Left forelimb (tissue), 1 donor: ENCODE data around the gene CMSS1.
"Not testable (repeated sequence)": the region's sequence is repeated elsewhere in the genome, so short reads cannot be mapped to it uniquely, and the experiment has no call there.

Source experiments
- DNase-seq: peaks from one replicate; pipeline ENCODE4 v3.0.0-alpha.2; 2018; ENCODE audit warnings: low spot score

The CMSS1 gene

GRCh38 chr3:100024520-100025303, 207.1 kb downstream of the CMSS1 start:
- no peak for DNase-seq

DNA sequence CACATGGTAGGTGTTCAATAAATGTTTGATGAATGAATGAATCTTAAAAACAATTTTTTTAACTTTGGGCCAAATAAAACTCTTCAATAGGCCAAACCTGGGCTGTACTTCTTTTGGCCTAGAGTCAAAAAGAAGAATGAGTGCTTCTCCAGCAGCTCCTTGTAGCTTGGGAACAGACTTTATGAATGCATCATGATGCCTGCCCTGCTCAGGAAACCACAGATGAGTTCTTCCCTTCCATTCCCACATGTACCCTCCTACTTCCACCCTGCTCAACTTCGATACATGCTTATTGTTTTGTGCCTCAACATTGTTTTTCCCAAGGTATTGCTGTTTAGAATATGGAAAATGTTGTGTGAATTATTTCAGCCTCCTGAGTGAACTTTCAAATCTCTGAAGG, 209.7 kb downstream of the CMSS1 start:
- DNase-seq: no peak

DNA sequence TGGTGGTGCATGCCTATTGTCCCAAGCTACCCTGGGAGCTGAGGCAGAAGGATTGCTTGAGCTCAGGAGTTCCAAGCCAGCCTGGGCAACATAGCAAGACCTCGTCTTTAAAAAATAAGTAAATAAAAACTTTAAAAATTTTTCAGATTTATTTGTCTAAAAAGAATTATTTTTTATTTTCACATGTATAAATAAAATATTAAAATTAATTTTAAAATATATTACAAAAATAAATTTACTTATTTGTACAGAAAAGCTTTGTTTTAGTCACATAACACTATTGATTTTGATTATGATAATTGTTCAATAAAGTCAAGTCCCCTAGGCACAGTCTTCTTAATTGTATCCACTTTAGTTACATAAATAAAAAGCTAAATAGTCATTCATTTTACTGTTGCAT, 211.4 kb downstream of the CMSS1 start:
- DNase-seq: no peak

- DNase-seq: no peak
These were observed 212.0 kb downstream of the CMSS1 start for GRCh38 chr3:100029689-100030088.

DNA sequence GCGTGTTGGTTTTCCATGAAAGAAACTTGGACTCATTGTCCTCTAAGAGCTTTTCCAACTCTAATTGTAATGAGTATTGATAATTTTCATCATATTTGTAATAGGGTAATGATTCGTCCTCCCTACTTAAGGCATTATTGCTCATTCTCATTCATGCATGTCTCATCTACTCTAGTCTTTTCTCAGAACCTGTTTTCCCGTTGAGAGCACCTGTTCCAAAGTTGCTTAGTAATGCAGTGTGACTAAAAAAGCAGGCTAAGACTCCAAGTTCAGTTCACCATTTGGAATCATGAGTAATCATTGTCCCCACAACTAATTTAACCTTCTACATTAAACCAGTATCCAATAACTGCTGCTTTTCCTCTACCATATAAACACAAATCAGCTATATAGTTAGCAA, 212.7 kb downstream of the CMSS1 start:
- DNase-seq: no peak

GRCh38 chr3:100030914-100031425, 213.3 kb downstream of the CMSS1 start:
- DNase-seq: no peak

- no peak for DNase-seq
These were observed 214.6 kb downstream of the CMSS1 start for GRCh38 chr3:100032243-100032642.

DNA sequence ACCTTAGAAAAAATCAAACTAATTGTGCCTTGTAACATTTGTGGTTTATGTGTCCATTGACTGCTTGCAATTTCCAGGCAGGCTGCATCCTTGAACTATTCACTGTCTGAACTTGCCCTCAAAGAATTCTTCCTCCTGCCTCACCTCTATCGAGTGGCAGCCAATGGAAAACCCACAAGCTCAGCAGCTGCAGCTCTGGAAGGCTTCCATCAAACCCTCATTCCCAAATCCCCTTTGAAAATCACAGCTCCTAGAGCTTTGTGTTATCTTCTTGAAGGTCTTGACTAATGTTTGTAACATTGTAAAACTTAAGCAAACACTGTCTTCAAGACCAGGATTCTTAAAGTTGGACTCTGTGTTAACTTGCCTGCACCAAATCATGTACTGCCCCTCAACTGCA, 215.5 kb downstream of the CMSS1 start:
- no peak for DNase-seq

GRCh38 chr3:100033903-100034471, 216.3 kb downstream of the CMSS1 start:
- DNase-seq: no peak

DNA sequence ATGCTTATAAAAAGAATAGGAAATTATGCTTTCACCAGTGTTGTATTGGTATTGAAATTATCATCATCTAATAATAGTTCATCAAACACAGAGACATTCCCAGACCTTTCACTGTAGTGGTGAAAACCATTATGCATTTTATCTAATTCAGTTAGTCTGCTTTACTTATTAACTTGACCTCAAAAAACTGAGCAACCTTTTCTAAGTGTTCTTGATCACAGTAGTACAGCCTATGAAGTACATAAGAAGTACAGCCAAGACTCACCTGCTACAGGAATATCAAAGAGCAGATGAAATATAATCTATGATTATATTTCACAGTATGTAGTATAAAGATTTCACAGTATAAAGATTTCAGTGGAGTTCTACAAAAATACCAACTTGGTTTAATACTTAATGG, 221.4 kb downstream of the CMSS1 start:
- no peak for DNase-seq

DNA sequence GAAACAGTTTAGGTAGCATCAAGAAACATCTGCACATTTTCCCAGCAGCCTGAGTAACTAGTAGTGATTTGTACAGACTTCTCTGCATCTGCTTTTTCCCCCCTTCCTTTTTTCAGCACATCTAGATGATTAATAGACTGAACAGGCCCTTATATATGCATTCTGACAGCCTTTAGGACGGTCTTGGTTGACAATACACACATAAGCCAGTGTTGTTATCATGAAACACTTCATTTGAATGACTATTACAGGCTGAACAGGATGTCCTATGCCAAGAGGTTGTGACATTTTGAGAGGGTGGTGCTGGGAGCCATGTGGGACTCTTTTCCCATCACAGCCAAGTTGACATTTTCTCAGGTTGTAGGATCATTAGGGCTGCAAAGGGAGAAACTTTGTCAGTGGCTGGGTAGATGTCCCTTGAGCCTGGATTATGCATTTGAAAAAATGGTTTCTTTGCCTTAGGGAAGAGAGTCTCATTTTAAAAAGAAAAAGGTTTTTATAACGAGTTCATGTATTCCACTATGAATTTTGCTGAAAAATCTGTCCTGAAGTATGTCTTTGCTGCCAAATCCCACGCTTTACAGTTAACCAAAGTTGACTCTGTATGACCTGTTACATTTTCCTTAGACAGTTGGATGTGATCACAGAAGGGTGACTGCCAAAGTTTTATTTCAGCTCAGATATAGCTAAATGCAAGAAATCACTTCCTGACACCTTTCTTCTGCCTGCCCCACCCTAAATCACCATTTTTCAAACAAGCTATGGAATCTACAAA, 223.0 kb downstream of the CMSS1 start:
- peak; percentile 66 for DNase-seq

DNA sequence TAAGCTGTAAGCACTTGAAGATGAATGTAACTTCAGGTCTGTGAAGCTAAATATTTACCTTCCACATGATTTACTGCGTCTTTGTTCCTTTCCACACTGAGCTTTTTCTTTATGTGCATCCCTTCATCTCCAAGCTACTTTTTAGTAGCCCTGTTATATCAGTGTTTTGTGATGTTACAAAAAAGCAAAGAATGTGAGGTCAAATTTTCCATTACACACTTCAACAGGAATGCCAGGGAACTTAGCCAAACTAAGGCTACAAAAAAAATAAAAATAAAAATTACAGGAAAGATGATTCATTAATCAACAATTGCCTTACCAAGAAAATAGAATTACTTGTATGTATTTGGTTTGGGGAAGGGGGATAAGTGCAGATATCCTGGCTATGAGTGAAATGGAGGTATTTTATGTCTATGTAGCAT, 223.7 kb downstream of the CMSS1 start:
- DNase-seq: no peak

- no peak for DNase-seq
These were observed 224.7 kb downstream of the CMSS1 start for GRCh38 chr3:100042166-100042981.

DNA sequence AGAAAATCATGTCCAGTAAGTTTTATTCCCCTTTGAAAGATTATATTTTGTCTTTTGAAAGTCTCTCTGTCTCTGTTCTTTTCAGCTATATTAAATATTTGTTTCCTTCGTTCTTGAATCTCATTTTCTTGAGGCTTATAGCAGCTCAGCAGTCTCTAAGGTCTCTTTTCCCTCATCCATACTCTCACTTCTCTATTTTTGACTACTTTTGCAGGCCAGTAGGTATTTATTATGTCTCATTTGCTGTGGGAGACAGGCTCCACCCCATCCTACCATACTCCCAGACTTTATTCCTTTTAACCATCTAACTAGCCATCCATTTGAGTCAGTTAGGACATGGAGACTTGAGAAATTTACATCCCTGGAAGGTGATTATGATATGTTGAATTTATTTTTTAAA, 225.6 kb downstream of the CMSS1 start:
- DNase-seq: no peak

- DNase-seq: no peak
These were observed 226.7 kb downstream of the CMSS1 start for GRCh38 chr3:100044369-100044768.

DNA sequence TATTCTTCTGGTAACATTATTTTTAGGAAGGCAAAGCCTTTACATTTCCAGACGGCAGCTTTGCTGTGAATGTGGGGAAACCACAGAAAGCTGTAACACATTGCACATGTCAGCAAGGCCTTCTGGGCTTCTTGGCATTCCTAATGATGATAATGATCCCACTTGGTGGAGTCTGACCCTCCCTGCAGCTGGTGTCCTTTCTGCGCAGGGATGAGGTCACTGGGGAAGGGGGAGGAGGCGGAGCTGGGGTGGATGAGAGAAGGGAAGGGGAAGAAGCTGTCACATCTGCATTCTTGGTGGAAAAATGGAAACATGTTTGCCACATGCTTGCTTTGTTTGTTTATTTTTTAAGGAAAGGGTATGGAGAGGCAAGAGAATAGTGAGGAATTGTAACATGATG, 228.0 kb downstream of the CMSS1 start:
- peak; percentile 85 for DNase-seq

GRCh38 chr3:100046986-100047385, 229.3 kb downstream of the CMSS1 start:
- DNase-seq: no peak

DNA sequence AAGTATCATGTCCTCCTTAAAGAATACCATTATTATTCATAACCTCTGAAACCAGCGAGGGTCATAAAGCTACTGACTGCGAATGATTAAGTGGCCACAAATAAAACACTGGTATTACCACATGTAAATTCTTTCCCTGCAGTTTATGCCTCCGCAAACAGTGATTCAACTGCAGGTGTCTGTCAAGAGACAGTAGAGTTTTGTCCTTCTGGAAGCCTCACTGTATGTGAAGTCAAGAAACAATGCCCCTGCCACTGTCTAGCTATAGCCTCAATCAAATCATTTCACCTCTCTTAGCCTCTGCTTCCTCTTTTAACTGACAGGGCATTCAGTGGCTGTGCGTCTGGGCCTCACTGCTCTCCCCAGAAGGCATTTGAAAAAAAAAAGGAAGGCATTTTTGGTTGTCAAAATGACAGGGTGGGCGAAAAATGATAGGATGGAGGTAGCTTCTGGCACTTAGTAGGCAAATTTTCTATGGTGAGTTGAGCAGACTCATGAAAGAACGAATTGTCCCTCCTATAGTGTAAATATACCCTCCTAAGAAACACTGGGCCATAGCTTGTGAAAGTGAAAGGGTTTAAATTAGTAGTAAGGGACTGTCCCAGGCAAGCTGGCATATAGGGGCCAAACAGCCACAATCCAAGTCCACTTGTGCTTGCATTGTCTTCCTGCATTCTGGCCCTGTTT, 229.9 kb downstream of the CMSS1 start:
- no peak for DNase-seq

DNA sequence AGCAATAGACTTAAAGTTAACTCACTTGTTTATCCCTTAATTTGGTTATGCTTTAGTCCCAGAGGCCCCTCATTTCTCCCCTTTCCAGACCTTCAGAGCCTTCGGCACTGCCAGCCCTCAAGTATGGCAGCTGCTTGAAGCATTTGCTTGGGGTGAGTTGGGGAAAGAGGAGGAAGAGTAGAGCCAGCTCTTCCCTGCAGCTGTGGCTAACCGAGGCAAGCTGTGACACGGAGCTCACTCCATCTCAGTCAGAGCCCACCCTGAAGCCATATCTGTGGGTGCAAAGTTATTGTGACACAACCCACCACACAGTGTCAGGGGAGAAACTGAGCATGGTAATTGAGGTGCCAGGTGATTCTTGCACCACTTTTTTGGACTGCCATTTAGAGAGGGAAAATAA, 230.6 kb downstream of the CMSS1 start:
- DNase-seq: no peak

DNA sequence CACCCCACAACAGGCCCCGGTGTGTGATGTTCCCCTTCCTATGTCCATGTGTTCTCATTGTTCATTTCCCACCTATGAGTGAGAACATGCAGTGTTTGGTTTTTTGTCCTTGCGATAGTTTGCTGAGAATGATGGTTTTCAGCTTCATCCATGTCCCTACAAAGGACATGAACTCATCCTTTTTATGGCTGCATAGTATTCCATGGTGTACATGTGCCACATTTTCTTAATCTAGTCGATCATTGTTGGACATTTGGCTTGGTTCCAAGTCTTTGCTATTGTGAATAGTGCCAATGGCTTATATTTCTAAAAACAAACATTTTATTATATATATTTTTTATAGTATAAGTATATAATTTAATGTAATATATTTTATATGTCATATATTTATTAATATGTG, 233.9 kb downstream of the CMSS1 start:
- DNase-seq: not testable (repeated sequence)

- DNase-seq: no peak
These were observed 236.4 kb downstream of the CMSS1 start for GRCh38 chr3:100053951-100054620.
